PFSK-1 (cell line): ENCODE results near the gene IFT122.

Experiments
- FOXP2 ChIP-seq: optimal IDR thresholded peaks from 2 replicates; pipeline ENCODE3; 2011; ENCODE audit warnings: borderline replicate concordance, control low read depth, inconsistent platforms; ENCODE audit not compliant: insufficient read depth; ENCODE audit errors: extremely low read length, extremely low read depth
- POLR2AphosphoS5 ChIP-seq: IDR thresholded peaks from 2 replicates; pipeline ENCODE4 v1.6.1; 2012; ENCODE audit warnings: low read depth, mild to moderate bottlenecking, control low read depth, low read length, moderate library complexity
- REST ChIP-seq, 2 experiments: IDR thresholded peaks; 2 replicates each; pipeline versions ENCODE4 v1.6.1 to v1.8.0; 2011 to 2012; ENCODE audit warnings: low read depth in 2 of 2, low read length in 2 of 2, control low read depth in 1 of 2, inconsistent platforms in 1 of 2, mild to moderate bottlenecking in 1 of 2, moderate library complexity in 1 of 2; ENCODE audit not compliant: insufficient read depth in 1 of 2
- SIN3A ChIP-seq: IDR thresholded peaks from 2 replicates; pipeline ENCODE4 v1.6.1; 2012; ENCODE audit warnings: mild to moderate bottlenecking, low read length, moderate library complexity, borderline replicate concordance; ENCODE audit not compliant: insufficient read depth
- TAF1 ChIP-seq: IDR thresholded peaks from 2 replicates; pipeline ENCODE4 v1.6.1; 2012; ENCODE audit warnings: low read length, control low read depth, borderline replicate concordance; ENCODE audit not compliant: insufficient read depth

Gene IFT122

GRCh38 chr3:129446926-129447325 is 6.9 kb downstream of the IFT122 start:
- TF ChIP-seq REST (IDR thresholded peaks at IDR 0.05; ENCODE audit: insufficient read depth in 1 of 2, low read depth in 2 of 2, low read length in 2 of 2) (no peak), TAF1 (no peak), FOXP2 (no peak), SIN3A (no peak), POLR2AphosphoS5 (no peak)

- TF ChIP-seq TAF1 (no peak), POLR2AphosphoS5 (no peak), SIN3A (no peak), REST (IDR thresholded peaks at IDR 0.05; ENCODE audit: insufficient read depth in 1 of 2, low read depth in 2 of 2, low read length in 2 of 2) (no peak), FOXP2 (no peak)
Observed at GRCh38 chr3:129448186-129448895, 8.3 kb downstream of the IFT122 start.

GRCh38 chr3:129449279-129450115 is 9.5 kb downstream of the IFT122 start:
- TF ChIP-seq SIN3A, result no peak
- no peak for TF ChIP-seq POLR2AphosphoS5
- no peak for TF ChIP-seq REST (IDR thresholded peaks at IDR 0.05; ENCODE audit: insufficient read depth in 1 of 2, low read depth in 2 of 2, low read length in 2 of 2)
- TF ChIP-seq TAF1, result no peak
- no peak for TF ChIP-seq FOXP2

- no peak for TF ChIP-seq FOXP2
- no peak for TF ChIP-seq SIN3A
- TF ChIP-seq REST (IDR thresholded peaks at IDR 0.05; ENCODE audit: insufficient read depth in 1 of 2, low read depth in 2 of 2, low read length in 2 of 2), result no peak
- no peak for TF ChIP-seq POLR2AphosphoS5
- TF ChIP-seq TAF1, result no peak
Observed at GRCh38 chr3:129453732-129454131, 13.7 kb downstream of the IFT122 start.
